K562 (cell line): ENCODE measurements around the gene PIP4K2A. TPM values are rescaled to one million over a fixed set of nuclear protein-coding genes. Genes with fewer than 3 reads are reported as not detected.

ENCODE experiments used
- ATAC-seq: fragments of 200-7000 bp; cut with Tn5 transposase; 3 replicates; pipeline ENCODE4 v1.9.1; 2020; ENCODE audit warnings: moderate library complexity
- BruUV-seq: library from RNA; stranded (reverse); fragments of 400-500 nt; replicated peaks from 2 replicates; lab custom pipeline; 2021; lab: Mats Ljungman, UMichigan
- CTCF ChIA-PET: fragments of 300-600 bp; formaldehyde crosslinking; extraction: SDS; loops from one replicate; lab custom pipeline; 2021; ENCODE audit warnings: low intra/inter-chr PET ratio; lab: Yijun Ruan, JAX
- POLR2A ChIA-PET: fragments of 300-600, 350-650 bp; sonication (Branson Sonifier 250); formaldehyde crosslinking; extraction: SDS; loops from one replicate; lab custom pipeline; 2021; ENCODE audit warnings: antibody characterized with exemption, inconsistent platforms; lab: Yijun Ruan, JAX
- DNase-seq, 4 experiments: peaks; one replicate each; pipeline versions ENCODE4 v3.0.0 to v3.0.0-alpha.2; 2011 to 2018; ENCODE audit warnings: low spot score in 3 of 4, mixed read lengths in 3 of 4; ENCODE audit errors: extremely low read depth in 1 of 4
- FAIRE-seq: peaks from 2 replicates; lab custom pipeline; 2011; peaks lifted over from hg19 to GRCh38; lab: Jason Lieb, UNC
- H2AFZ ChIP-seq: 2 replicates; pipeline ENCODE4 v1.6.0; 2011; ENCODE audit warnings: low read depth, low read length, control low read depth, inconsistent platforms
- H3K27ac ChIP-seq: fragments of 200-600 bp; 3 replicates; pipeline ENCODE4 v1.8.0; 2011; ENCODE audit warnings: low read depth, mild to moderate bottlenecking, control low read depth, inconsistent platforms, low read length, moderate library complexity, mixed read lengths; ENCODE audit errors: extremely low read depth
- H3K27me3 ChIP-seq, 2 experiments: fragments of 300-600 bp in 1 of 2; 2 replicates in 1 of 2; 3 replicates in 1 of 2; pipeline versions ENCODE4 v1.6.0 to v1.8.0; 2011; ENCODE audit warnings: inconsistent platforms in 2 of 2, low read length in 2 of 2, mild to moderate bottlenecking in 1 of 2, mixed read lengths in 1 of 2, moderate library complexity in 1 of 2; ENCODE audit not compliant: control insufficient read depth in 2 of 2, insufficient read depth in 2 of 2
- H3K36me3 ChIP-seq: fragments of 300-600 bp; 3 replicates; pipeline ENCODE4 v1.8.0; 2011; ENCODE audit warnings: mild to moderate bottlenecking, low read length, inconsistent platforms; ENCODE audit not compliant: control insufficient read depth, insufficient read depth
- H3K4me1 ChIP-seq, 2 experiments: fragments of 200-600 bp in 1 of 2; replicated peaks in 1 of 2; 2 replicates in 1 of 2; 3 replicates in 1 of 2; pipeline versions ENCODE4 v1.5.1 to v1.8.0; 2011; ENCODE audit warnings: inconsistent platforms in 2 of 2, low read length in 2 of 2, mild to moderate bottlenecking in 1 of 2, mixed read lengths in 1 of 2, moderate library complexity in 1 of 2; ENCODE audit not compliant: control insufficient read depth in 2 of 2, insufficient read depth in 2 of 2
- H3K4me2 ChIP-seq: 2 replicates; pipeline ENCODE4 v1.6.1; 2011; ENCODE audit warnings: low read length, control low read depth, inconsistent platforms, mixed read lengths; ENCODE audit not compliant: insufficient read depth
- H3K4me3 ChIP-seq: fragments of 200-600 bp; sonication (generic), shearing (Covaris generic); 2 replicates; pipeline ENCODE4 v1.5.1; 2016; ENCODE audit warnings: control low read depth, inconsistent platforms
- H3K79me2 ChIP-seq: fragments of 200-600 bp; 3 replicates; pipeline ENCODE4 v1.8.0; 2011; ENCODE audit warnings: low read length, inconsistent platforms; ENCODE audit not compliant: control insufficient read depth, insufficient read depth
- H3K9ac ChIP-seq, 2 experiments: 2 replicates each; pipeline versions ENCODE4 v1.6.0 to v1.6.1; 2011; ENCODE audit warnings: low read depth in 2 of 2, low read length in 2 of 2, control low read depth in 1 of 2, inconsistent platforms in 1 of 2, mild to moderate bottlenecking in 1 of 2, mixed read lengths in 1 of 2; ENCODE audit not compliant: insufficient read depth in 1 of 2
- H3K9me1 ChIP-seq: one replicate; pipeline ENCODE4 v1.6.0; 2011; ENCODE audit warnings: inconsistent platforms, mild to moderate bottlenecking, low read length, moderate library complexity; ENCODE audit not compliant: control insufficient read depth, insufficient read depth
- H3K9me3 ChIP-seq: replicated peaks from 2 replicates; pipeline ENCODE4 v1.5.1; 2011; ENCODE audit warnings: low read depth, low read length, inconsistent platforms; ENCODE audit not compliant: control insufficient read depth, insufficient read depth
- H4K20me1 ChIP-seq: replicated peaks from 2 replicates; pipeline ENCODE4 v1.6.1; 2011; ENCODE audit warnings: low read length, inconsistent platforms, mixed read lengths; ENCODE audit not compliant: control insufficient read depth, insufficient read depth
- CREB3 ChIP-seq: fragments of 450-650 bp; conservative IDR thresholded peaks from 2 replicates; pipeline ENCODE4 v1.6.1; 2016; ENCODE audit warnings: missing genetic modification characterization, low read depth, mild to moderate bottlenecking, missing compliant biosample characterization, moderate library complexity
- ELK3 ChIP-seq: fragments of 450-650 bp; formaldehyde crosslinking; IDR thresholded peaks from 2 replicates; pipeline ENCODE4 v1.4.0; 2020; ENCODE audit warnings: mild to moderate bottlenecking
- GABPB1 ChIP-seq: sonication (generic); formaldehyde crosslinking; IDR thresholded peaks from 2 replicates; pipeline ENCODE4 v1.8.0; 2022; ENCODE audit warnings: mild to moderate bottlenecking, missing genetic modification reagents
- GTF2B ChIP-seq: IDR thresholded peaks from 2 replicates; pipeline ENCODE4 v1.6.1; 2011; ENCODE audit not compliant: insufficient read length; ENCODE audit errors: extremely low read depth
- HLTF ChIP-seq: fragments of 450-650 bp; IDR thresholded peaks from 2 replicates; pipeline ENCODE4 v1.6.1; 2016
- YY1 ChIP-seq, 3 experiments: IDR thresholded peaks; 2 replicates each; pipeline ENCODE4 v1.6.1; 2011; ENCODE audit warnings: low read length in 2 of 3, mild to moderate bottlenecking in 2 of 3, moderate library complexity in 2 of 3, borderline replicate concordance in 1 of 3, control low read depth in 1 of 3, low read depth in 1 of 3; ENCODE audit not compliant: insufficient read depth in 3 of 3, insufficient replicate concordance in 2 of 3, control insufficient read depth in 1 of 3, insufficient read length in 1 of 3; ENCODE audit errors: extremely low read depth in 1 of 3
- ZNF561 ChIP-seq: fragments of 450-650 bp; formaldehyde crosslinking; conservative IDR thresholded peaks from 2 replicates; pipeline ENCODE4 v1.4.0; 2020; ENCODE audit warnings: mild to moderate bottlenecking, moderate library complexity
- WGBS: fragments of 100-300 bp; shearing (Covaris generic); methylation state at CpG from one replicate; pipeline ENCODE4 v1.1.6; 2016; ENCODE audit warnings: low coverage, mixed read lengths; ENCODE audit not compliant: insufficient coverage; ENCODE audit errors: missing lambda C conversion rate; 5-methylcytosine and 5-hydroxymethylcytosine counted together
- in situ Hi-C: fragments of 300-500 bp; cut with MboI; formaldehyde crosslinking; loops from 4 replicates; pipeline ENCODE4 v1.15.0; 2018; ENCODE audit warnings: inconsistent platforms, mixed read lengths
- intact Hi-C: fragments of 100-400 bp; cut with micrococcal nuclease; formaldehyde crosslinking; loops from 2 replicates; pipeline ENCODE4 v1.14.2; 2022
- polyA plus RNA-seq, 8 experiments: library from polyadenylated mRNA; depleted of rRNA in 4 of 8; stranded (reverse) in 5 of 8; unstranded in 3 of 8; fragments of >200 nt; fragmentation: Nextera tagmentation in 2 of 8; fragmentation: Illumina TruSeq in 1 of 8; extraction: Ambion mirVana in 2 of 8; extraction: Trizol in 1 of 8; gene quantifications; 2 replicates each; pipeline versions ENCODE4 v1.2.1 to v1.2.3, GENCODE V29; 2011 to 2014; ENCODE audit warnings: inconsistent platforms in 1 of 8, missing spikeins in 1 of 8
- total RNA-seq, 7 experiments: library from RNA; depleted of rRNA in 6 of 7; stranded (reverse); fragments of >200 nt in 6 of 7; fragmentation: Illumina TruSeq in 2 of 7; extraction: Trizol in 2 of 7; gene quantifications; 2 replicates each; pipeline versions ENCODE4 v1.2.1 to v1.2.3, GENCODE V29; 2011 to 2021; ENCODE audit warnings: low replicate concordance in 1 of 7

The PIP4K2A gene
- total and polyA plus RNA-seq, 9 of the 15 experiments (the other 6 are each of a cell fraction or from before 2014, with no cell fraction given), result 35.6 to 117 (median 71.9) TPM

- BruUV-seq, result no TSS peak
- in situ Hi-C loops (no loop called here), intact Hi-C loops (no loop called here)
- no peak overlapping the region for H2AFZ ChIP-seq
- WGBS, result 91% methylated on average over 6 of the region's 6 CpGs
- DNase-seq (no peak), FAIRE-seq (no peak), ATAC-seq (no peak)
- no peak overlapping the region for H3K9ac ChIP-seq
- H3K9me3 ChIP-seq, result no peaks in the 10 kb centered on the region
- H3K9me1 ChIP-seq, result no peaks in the 10 kb centered on the region
- POLR2A ChIA-PET, result interaction anchor here (1.1 kb wide), 1 partner anchor 10 kb away, joined by 6 read pairs; no protein-coding TSS in a partner anchor
- no peak for TF ChIP-seq YY1 (IDR thresholded peaks at IDR 0.05; ENCODE audit: borderline replicate concordance in 1 of 3, control insufficient read depth in 1 of 3, extremely low read depth in 1 of 3, insufficient read depth in 3 of 3, insufficient read length in 1 of 3, insufficient replicate concordance in 2 of 3, low read depth in 1 of 3, low read length in 2 of 3)
- TF ChIP-seq ZNF561 (CRISPR knock-in tag), result no peak
- TF ChIP-seq ELK3 (CRISPR knock-in tag), result no peak
- no peak for TF ChIP-seq GABPB1 (CRISPR knock-in tag)
- TF ChIP-seq HLTF, result no peak
- TF ChIP-seq CREB3 (tag), result no peak
- TF ChIP-seq GTF2B, result no peak
- peaks cover 12% of the 10 kb centered on the region; the same call in 2 of the 3 replicates for H3K79me2 ChIP-seq
- H3K4me3 ChIP-seq, result no peak overlapping the region
- CTCF ChIA-PET, result no interaction called here
- no peak overlapping the region for H3K27ac ChIP-seq
- no peaks in the 10 kb centered on the region for H3K27me3 ChIP-seq
- peaks cover 74% of the 10 kb centered on the region for H3K36me3 ChIP-seq
- H3K4me1 ChIP-seq, result peaks cover 0 to 9% of the 10 kb centered on the region in 2 experiments; a peak in 1 of 5 replicates
- H3K4me2 ChIP-seq, result no peak overlapping the region
- H4K20me1 ChIP-seq, result no peaks in the 10 kb centered on the region
Measured at GRCh38 chr10:22589851-22590514, 124.4 kb downstream of the PIP4K2A start.
